Naive B cell (primary cell): ENCODE measurements around the gene PIGU. TPM values are rescaled to one million over a fixed set of nuclear protein-coding genes. Genes with fewer than 3 reads are reported as not detected.

Source experiments
- ATAC-seq, 2 donors: fragments of 150-1000 bp; cut with Tn5 transposase; 2 replicates each; pipeline ENCODE4 v1.10.0; 2021; ENCODE audit warnings: low read depth in 2 of 2, mild to moderate bottlenecking in 2 of 2, moderate library complexity in 2 of 2
- DNase-seq: peaks from one replicate; pipeline ENCODE4 v3.0.0; 2022
- H3K27ac Mint-ChIP-seq, 6 donors: one replicate each; pipeline ENCODE4 v1.8.0; 2020 to 2022; ENCODE audit warnings: mild to moderate bottlenecking in 6 of 6, mixed read lengths in 6 of 6, moderate library complexity in 5 of 6, inconsistent platforms in 2 of 6
- H3K27me3 Mint-ChIP-seq, 3 donors: one replicate each; pipeline ENCODE4 v1.8.0; 2021 to 2022; ENCODE audit warnings: mixed read lengths in 3 of 3, mild to moderate bottlenecking in 1 of 3
- H3K36me3 Mint-ChIP-seq, 2 donors: one replicate each; pipeline ENCODE4 v1.8.0; 2020 to 2022; ENCODE audit warnings: mixed read lengths in 2 of 2, inconsistent platforms in 1 of 2, mild to moderate bottlenecking in 1 of 2
- H3K4me1 Mint-ChIP-seq, 3 donors: one replicate each; pipeline ENCODE4 v1.8.0; 2020 to 2022; ENCODE audit warnings: mixed read lengths in 3 of 3, inconsistent platforms in 1 of 3, mild to moderate bottlenecking in 1 of 3, moderate library complexity in 1 of 3
- H3K4me3 Mint-ChIP-seq, 8 donors: one replicate each; pipeline ENCODE4 v1.8.0; 2020 to 2022; ENCODE audit warnings: mild to moderate bottlenecking in 8 of 8, mixed read lengths in 8 of 8, moderate library complexity in 8 of 8, inconsistent platforms in 2 of 8
- H3K9me3 Mint-ChIP-seq, 7 donors: one replicate each; pipeline ENCODE4 v1.8.0; 2020 to 2022; ENCODE audit warnings: mixed read lengths in 7 of 7, mild to moderate bottlenecking in 5 of 7, inconsistent platforms in 2 of 7, moderate library complexity in 1 of 7
- polyA plus RNA-seq, 6 donors: library from polyadenylated mRNA; unstranded; fragments of 300-500 nt; fragmentation: Illumina TruSeq; gene quantifications; one replicate each; pipeline ENCODE4 v1.2.3, GENCODE V29; 2021; ENCODE audit warnings: low read depth in 6 of 6

The PIGU gene
- polyA plus RNA-seq, 6 donors from 2014 or later = 14.4 to 24.3 (median 22.5) TPM

GRCh38 chr20:34638039-34638292, 38.9 kb downstream of the PIGU start:
- DNase-seq (no peak), ATAC-seq (no peak)
- no peak overlapping the region for H3K4me3 Mint-ChIP-seq
- no peaks in the 10 kb centered on the region for H3K4me1 Mint-ChIP-seq
- no peaks in the 10 kb centered on the region for H3K9me3 Mint-ChIP-seq
- H3K36me3 Mint-ChIP-seq = peaks cover 18 to 24% of the 10 kb centered on the region in 2 donors
- H3K27ac Mint-ChIP-seq = no peak overlapping the region
- H3K27me3 Mint-ChIP-seq = no peaks in the 10 kb centered on the region

GRCh38 chr20:34637245-34638038, 39.5 kb downstream of the PIGU start:
- H3K27ac Mint-ChIP-seq = no peak overlapping the region
- H3K9me3 Mint-ChIP-seq = no peaks in the 10 kb centered on the region
- H3K27me3 Mint-ChIP-seq = no peaks in the 10 kb centered on the region
- no peak for ATAC-seq
- no peak for DNase-seq
- no peak overlapping the region for H3K4me3 Mint-ChIP-seq
- H3K4me1 Mint-ChIP-seq = no peaks in the 10 kb centered on the region
- H3K36me3 Mint-ChIP-seq = peaks cover 19 to 30% of the 10 kb centered on the region in 2 donors

GRCh38 chr20:34636648-34637047, 40.2 kb downstream of the PIGU start:
- H3K27ac Mint-ChIP-seq = no peak overlapping the region
- ATAC-seq (no peak), DNase-seq (no peak)
- no peaks in the 10 kb centered on the region for H3K9me3 Mint-ChIP-seq
- peaks cover 19 to 30% of the 10 kb centered on the region in 2 donors for H3K36me3 Mint-ChIP-seq
- no peaks in the 10 kb centered on the region for H3K27me3 Mint-ChIP-seq
- no peak overlapping the region for H3K4me3 Mint-ChIP-seq
- no peaks in the 10 kb centered on the region for H3K4me1 Mint-ChIP-seq

DNA sequence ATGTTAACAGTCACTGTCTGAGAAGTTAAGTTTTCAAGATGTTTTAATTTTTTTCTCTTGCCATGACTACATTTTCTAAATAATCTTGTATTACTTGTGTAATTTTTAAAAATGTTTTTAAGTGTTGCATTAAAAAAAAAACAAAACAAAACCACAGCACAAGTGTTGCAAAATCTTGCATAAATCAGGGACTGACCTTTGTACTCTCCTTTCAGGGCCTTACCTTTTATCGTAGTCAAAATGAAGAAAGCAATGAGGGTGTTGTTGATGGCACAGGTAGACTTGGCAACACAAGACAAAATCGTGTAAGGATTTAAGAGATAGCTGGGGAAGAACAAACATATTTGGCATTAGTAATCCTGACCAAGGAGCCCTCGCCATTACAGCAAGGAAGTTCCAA, 42.5 kb downstream of the PIGU start:
- no peaks in the 10 kb centered on the region for H3K4me1 Mint-ChIP-seq
- ATAC-seq (no peak), DNase-seq (no peak)
- no peaks in the 10 kb centered on the region for H3K9me3 Mint-ChIP-seq
- no peak overlapping the region for H3K4me3 Mint-ChIP-seq
- peaks cover 26 to 37% of the 10 kb centered on the region in 2 donors for H3K36me3 Mint-ChIP-seq
- H3K27ac Mint-ChIP-seq = no peak overlapping the region
- no peaks in the 10 kb centered on the region for H3K27me3 Mint-ChIP-seq

DNA sequence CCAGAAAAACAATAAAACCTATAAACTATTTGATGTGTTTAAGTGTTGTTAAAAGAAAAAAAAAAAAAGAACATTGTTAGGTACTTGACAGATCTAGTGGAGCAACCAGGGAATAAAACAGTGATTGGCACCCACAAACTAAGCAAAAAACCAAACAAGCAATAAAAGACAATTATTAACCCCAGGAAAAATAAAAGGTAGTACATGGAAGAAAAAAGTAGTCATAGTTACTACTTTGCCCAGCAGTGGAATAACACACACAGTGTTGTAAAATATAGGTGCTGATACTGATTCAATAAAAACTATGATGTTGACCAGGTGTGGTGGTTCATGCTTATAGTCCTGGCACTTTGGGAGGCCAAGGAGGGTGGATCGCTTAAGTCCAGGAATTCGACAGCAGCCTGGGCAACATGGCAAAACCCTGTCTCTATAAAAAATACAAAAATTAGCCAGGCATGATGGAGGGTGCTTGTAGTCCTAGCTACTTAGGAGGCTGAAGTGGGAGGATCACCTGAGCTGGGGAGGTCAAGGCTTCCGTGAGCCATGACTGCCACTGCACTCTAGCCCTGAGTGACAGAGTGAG, 43.9 kb downstream of the PIGU start:
- DNase-seq = no peak
- Mint-ChIP-seq H3K4me1 (no peaks in the 10 kb centered on the region), H3K4me3 (no peak overlapping the region), H3K27ac (peak overlapping the region in 2 of 6 donors; percentile 28 to 33), H3K9me3 (no peaks in the 10 kb centered on the region), H3K36me3 (peaks cover 18 to 30% of the 10 kb centered on the region in 2 donors), H3K27me3 (no peaks in the 10 kb centered on the region)
- no peak for ATAC-seq

DNA sequence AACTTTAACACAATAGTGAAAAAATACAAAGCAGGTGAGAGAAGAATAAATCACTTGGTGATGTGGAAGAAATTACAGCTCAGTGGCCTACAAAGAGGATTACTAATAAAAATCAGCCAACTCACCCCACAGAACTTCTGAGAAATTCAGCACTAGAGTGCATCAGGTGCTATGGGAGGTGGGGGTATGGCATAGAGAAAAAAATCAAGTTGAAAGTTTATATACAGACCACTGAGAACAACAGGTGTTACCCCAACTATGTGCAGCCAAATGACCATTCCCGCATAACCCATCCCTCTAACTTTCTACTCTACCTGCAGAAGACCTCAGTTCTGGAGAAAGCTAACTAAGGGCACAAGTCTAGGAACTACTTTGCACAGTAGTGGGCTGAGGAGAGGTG, 47.0 kb downstream of the PIGU start:
- DNase-seq (no peak), ATAC-seq (no peak)
- H3K4me1 Mint-ChIP-seq = no peaks in the 10 kb centered on the region
- H3K4me3 Mint-ChIP-seq = no peak overlapping the region
- no peaks in the 10 kb centered on the region for H3K27me3 Mint-ChIP-seq
- no peaks in the 10 kb centered on the region for H3K9me3 Mint-ChIP-seq
- H3K36me3 Mint-ChIP-seq = peaks cover 15 to 23% of the 10 kb centered on the region in 2 donors
- no peak overlapping the region for H3K27ac Mint-ChIP-seq

DNA sequence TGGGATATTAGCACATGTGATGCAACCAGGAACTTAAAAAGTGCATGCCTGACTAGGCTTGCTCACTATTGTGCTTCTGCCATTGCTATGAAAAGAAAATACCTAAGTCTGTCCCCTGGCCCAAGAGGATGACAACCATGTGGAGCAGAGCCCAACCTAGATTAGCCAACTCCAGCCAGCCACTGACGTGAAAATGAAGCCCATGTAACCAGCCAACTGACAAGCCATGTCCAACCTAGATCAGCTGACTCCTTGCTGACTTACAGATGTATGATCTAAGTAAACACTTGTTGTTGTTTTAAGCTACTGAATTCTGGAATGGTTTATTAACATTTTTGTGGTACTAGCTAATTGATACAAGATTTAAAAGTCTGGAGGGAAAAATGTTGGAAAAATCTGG, 47.5 kb downstream of the PIGU start:
- no peak for DNase-seq
- ATAC-seq = no peak
- no peaks in the 10 kb centered on the region for H3K27me3 Mint-ChIP-seq
- H3K9me3 Mint-ChIP-seq = no peaks in the 10 kb centered on the region
- peaks cover 15 to 21% of the 10 kb centered on the region in 2 donors for H3K36me3 Mint-ChIP-seq
- peak overlapping the region in 1 of 6 donors; percentile 49 for H3K27ac Mint-ChIP-seq
- H3K4me1 Mint-ChIP-seq = no peaks in the 10 kb centered on the region
- no peak overlapping the region for H3K4me3 Mint-ChIP-seq

- ATAC-seq = no peak
- Mint-ChIP-seq H3K9me3 (no peaks in the 10 kb centered on the region), H3K4me1 (peaks cover 1 to 5% (median 3%) of the 10 kb centered on the region in 3 donors), H3K36me3 (peaks cover 11 to 21% of the 10 kb centered on the region in 2 donors), H3K27me3 (no peaks in the 10 kb centered on the region), H3K4me3 (no peak overlapping the region), H3K27ac (peak overlapping the region in 2 of 6 donors; percentile 32 to 85)
- DNase-seq = no peak
Observed at GRCh38 chr20:34628026-34628425, 48.9 kb downstream of the PIGU start.

DNA sequence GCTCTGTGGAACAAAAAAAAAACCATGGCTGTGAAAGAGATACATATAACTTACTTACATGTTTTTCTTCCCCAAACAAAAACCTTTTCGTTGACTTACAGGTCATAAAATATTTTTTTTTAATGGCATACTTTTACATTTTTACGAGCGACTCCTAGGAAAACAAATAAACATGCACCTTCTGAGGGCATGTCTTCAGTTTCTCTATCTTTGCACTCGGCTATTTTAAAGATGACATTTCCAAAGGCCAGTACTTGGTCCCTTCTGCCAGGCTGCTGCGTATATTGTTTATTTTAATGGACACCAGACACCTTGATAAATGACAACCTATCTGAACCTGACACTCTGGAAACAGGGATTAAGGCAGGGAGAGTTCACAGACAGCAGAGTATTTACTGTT, 49.4 kb downstream of the PIGU start:
- ATAC-seq (no peak), DNase-seq (no peak)
- no peaks in the 10 kb centered on the region for H3K27me3 Mint-ChIP-seq
- H3K27ac Mint-ChIP-seq = no peak overlapping the region
- H3K36me3 Mint-ChIP-seq = peaks cover 14 to 16% of the 10 kb centered on the region in 2 donors
- H3K4me1 Mint-ChIP-seq = peaks cover 4 to 8% (median 7%) of the 10 kb centered on the region in 3 donors
- H3K9me3 Mint-ChIP-seq = no peaks in the 10 kb centered on the region
- no peak overlapping the region for H3K4me3 Mint-ChIP-seq

- Mint-ChIP-seq H3K4me1 (peaks cover 4 to 8% (median 7%) of the 10 kb centered on the region in 3 donors), H3K9me3 (no peaks in the 10 kb centered on the region), H3K27ac (no peak overlapping the region), H3K36me3 (peaks cover 15 to 16% of the 10 kb centered on the region in 2 donors), H3K27me3 (no peaks in the 10 kb centered on the region), H3K4me3 (no peak overlapping the region)
- no peak for DNase-seq
- no peak for ATAC-seq
Observed at GRCh38 chr20:34626992-34627391, 49.9 kb downstream of the PIGU start.

DNA sequence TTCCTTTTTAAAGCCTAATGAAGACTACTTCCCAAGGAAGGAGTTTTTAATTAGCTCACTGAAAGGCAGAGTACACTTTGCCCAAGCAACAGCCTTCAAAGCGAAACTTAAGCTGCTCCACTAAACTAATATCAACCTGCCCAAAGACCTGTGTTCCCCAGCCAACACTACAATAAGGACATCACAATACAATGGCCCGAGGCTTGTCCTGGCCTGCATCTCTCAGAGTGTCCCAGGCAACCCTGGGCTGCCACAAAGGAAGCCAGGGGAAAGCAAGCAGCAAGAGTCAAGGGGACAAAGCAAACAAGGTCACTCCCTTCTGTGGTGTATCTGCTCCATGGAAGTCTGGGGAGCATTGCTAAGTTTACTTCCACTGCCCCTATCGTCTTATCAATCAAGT, 52.3 kb downstream of the PIGU start:
- Mint-ChIP-seq H3K4me3 (no peak overlapping the region), H3K27ac (no peak overlapping the region), H3K4me1 (peaks cover 4 to 26% (median 12%) of the 10 kb centered on the region in 3 donors), H3K9me3 (no peaks in the 10 kb centered on the region), H3K36me3 (peaks cover 20 to 29% of the 10 kb centered on the region in 2 donors), H3K27me3 (no peaks in the 10 kb centered on the region)
- ATAC-seq = no peak
- DNase-seq = no peak

GRCh38 chr20:34622821-34623451, 54.0 kb downstream of the PIGU start:
- Mint-ChIP-seq H3K4me3 (peak overlapping the region in 2 of 8 donors; percentile 43 to 61), H3K9me3 (peaks cover 0 to 1% (median 0%) of the 10 kb centered on the region in 7 donors), H3K36me3 (peaks cover 23 to 31% of the 10 kb centered on the region in 2 donors), H3K27me3 (no peaks in the 10 kb centered on the region), H3K4me1 (peaks cover 10 to 30% (median 20%) of the 10 kb centered on the region in 3 donors), H3K27ac (peak overlapping the region in 1 of 6 donors; percentile 45)
- ATAC-seq = no peak
- DNase-seq = no peak

GRCh38 chr20:34621383-34622367, 55.2 kb downstream of the PIGU start:
- DNase-seq (no peak), ATAC-seq (no peak)
- Mint-ChIP-seq H3K27me3 (no peaks in the 10 kb centered on the region), H3K36me3 (peaks cover 31 to 37% of the 10 kb centered on the region in 2 donors), H3K4me3 (no peak overlapping the region), H3K9me3 (peaks cover 0 to 11% (median 5%) of the 10 kb centered on the region in 7 donors), H3K27ac (peak overlapping the region in 3 of 6 donors; percentile 9 to 77 (median 33)), H3K4me1 (peaks cover 10 to 30% (median 20%) of the 10 kb centered on the region in 3 donors)
